Raji (cell line): Measurements from ENCODE around the gene CACNB1.

Experiments
- POLR2A ChIP-seq: IDR thresholded peaks from 2 replicates; pipeline ENCODE4 v1.6.1; 2011; ENCODE audit warnings: low read depth, low read length, control low read depth; ENCODE audit not compliant: insufficient read depth

The CACNB1 gene

GRCh38 chr17:39196808-39197291 is 619 bp downstream of the CACNB1 start:
- no peak for TF ChIP-seq POLR2A

DNA sequence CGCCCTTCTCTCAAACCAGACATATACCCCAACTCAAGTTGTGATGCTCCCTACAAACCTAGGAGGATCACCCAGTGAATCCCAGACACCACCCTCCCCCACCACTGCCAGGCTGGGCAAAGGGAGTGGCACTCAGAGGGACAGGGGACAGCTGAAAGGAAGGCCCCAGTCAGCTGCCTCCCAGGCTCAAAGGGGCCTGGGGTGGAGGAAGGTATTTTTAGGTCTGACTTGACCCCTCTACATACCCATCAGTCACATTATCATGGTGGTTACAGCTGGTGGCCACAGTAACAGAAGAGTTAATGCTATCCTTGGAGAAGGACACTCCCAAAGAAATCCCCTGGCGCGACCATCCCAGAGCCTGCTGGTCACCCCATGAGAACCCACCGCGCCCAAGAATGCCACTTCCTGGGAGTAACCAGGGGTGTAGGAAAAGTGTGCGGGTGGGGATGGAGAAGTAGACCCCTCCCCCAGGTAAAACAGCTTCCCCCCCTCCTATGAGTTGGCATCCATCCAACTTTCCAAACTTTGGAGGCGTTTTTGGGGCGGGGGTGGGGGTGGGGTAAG is 1.1 kb downstream of the CACNB1 start:
- TF ChIP-seq POLR2A = no peak

DNA sequence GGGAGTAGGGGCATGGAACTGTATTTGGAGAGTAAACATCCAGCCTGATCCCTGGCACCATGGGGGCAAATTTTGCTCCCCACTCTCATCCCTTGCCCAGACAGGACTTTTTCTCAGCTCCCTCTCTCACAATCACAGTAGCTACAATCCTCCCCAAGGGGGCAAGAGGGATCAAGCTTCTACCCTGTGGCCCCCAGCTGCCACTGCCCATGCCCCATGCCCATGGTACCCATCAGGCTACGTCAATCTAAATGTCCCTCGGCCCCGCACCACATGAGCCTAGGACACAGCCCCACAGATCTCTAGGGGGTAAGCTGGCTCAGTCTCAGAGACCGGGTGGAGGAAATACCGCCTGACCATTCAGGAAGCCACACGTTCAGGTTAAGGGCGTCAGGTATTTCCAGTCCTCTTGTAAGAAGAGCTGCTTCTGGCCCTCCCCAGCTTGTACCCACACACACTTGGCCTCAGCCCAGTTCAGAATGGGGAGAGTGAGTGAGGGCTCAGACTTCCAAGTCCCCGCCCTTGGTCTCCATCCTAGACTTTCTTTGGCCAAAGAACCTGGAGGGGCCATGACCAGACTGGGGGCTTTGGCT is 1.8 kb downstream of the CACNB1 start:
- TF ChIP-seq POLR2A = no peak

DNA sequence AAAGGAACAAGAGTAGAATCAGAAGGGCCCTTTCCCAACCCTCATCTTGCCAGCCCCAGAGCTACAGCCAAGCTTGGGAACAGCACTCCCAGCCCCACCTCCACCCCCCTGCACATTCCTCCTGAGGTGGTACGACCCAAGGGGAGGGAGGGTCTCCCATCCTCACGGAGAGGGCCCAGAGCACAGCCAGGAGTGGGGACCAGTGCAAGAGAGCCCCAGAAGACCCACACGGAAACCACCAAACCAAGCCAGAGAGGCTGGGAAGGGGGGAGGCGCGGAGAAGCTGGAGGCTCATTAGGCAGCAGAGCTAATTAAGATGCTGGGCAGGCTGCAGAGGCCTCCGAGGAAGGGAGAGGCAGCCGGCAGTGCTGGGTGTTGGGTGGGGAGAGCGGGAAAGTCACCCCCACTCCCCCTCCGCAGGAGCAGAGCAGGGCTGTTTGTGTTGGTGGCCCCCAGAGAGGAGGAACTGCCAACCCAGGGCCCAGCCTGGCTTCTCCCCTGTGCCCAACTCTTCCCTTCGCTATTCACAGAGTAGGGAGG is 2.4 kb downstream of the CACNB1 start:
- TF ChIP-seq POLR2A = no peak

GRCh38 chr17:39194089-39194984 is 3.1 kb downstream of the CACNB1 start:
- no peak for TF ChIP-seq POLR2A

- TF ChIP-seq POLR2A = no peak
Measured at GRCh38 chr17:39193346-39193745, 4.1 kb downstream of the CACNB1 start.

DNA sequence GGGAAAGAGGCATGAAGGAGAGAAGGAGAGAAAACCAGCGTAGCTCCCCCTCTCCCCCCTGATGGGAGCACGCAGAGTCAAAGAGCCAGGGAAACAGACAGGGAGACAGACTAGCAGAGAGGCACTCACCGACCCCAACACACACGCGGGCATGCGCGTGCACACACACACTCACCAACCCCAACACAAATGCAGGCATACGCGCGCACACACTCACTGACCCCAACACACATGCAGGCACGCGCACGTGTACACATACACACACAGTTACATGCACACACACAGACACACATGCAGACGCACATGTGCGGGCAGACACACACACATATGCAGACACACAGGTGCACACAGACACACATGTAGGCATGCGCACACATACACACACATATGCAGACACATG is 4.6 kb downstream of the CACNB1 start:
- no peak for TF ChIP-seq POLR2A

DNA sequence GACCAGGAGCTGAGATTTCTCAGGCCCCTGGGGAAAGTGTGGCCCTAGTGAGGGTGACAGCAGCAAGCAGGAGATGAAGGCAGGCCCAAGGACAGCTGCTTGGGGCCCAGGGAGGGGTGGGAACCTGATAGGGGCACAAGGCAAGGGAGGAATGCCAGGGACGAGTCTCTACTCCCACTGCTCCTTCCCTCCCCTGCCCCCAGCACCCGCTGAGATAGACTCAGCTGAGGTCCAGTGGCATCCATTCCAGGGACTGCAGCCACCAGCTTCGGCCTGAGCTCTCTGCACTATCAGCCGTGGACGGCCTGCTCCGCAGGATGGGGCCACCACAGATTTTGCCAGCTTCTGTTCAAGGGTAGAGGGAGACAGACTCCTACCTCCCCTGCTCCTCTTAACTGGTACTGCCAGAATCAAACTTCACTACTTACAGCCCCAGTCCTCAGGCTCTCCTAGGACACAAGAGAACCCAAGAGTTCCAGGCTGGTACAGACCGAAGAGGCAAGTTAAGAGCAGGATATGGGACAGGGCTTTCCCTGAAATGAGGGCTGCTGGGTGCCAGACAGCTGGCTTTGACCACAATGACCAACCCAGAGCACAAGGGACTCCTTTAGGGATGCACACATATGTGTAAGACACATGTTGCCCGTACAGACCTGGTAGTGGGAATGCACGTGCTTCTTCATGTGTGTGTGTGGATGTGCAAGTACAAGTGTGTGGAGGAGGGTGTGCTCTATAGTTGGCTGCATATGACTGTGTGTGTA is 5.5 kb downstream of the CACNB1 start:
- no peak for TF ChIP-seq POLR2A

- TF ChIP-seq POLR2A = no peak
Measured at GRCh38 chr17:39187152-39187830, 10.2 kb downstream of the CACNB1 start.

- no peak for TF ChIP-seq POLR2A
Measured at GRCh38 chr17:39186481-39187002, 10.9 kb downstream of the CACNB1 start.

DNA sequence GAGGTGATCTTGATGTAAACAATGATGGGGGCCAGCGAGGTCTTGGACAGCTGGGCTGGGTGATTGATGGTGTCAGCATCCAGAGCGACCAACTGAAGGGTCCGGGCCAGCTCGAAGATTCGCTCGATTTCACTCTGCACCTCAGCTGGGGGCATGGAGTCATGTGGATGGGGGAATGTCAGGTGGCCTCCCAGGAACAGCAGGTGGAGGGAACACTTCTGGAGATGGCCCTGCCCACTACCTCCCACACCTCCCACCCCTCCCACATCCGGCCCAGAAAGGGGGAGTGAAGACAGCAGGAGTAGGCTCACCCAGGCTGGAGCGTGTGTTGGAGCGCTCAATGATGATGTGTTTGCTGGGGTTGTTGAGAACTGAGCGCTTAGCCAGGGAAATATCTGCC is 13.7 kb downstream of the CACNB1 start:
- no peak for TF ChIP-seq POLR2A

- no peak for TF ChIP-seq POLR2A
Measured at GRCh38 chr17:39183045-39183444, 14.4 kb downstream of the CACNB1 start.

DNA sequence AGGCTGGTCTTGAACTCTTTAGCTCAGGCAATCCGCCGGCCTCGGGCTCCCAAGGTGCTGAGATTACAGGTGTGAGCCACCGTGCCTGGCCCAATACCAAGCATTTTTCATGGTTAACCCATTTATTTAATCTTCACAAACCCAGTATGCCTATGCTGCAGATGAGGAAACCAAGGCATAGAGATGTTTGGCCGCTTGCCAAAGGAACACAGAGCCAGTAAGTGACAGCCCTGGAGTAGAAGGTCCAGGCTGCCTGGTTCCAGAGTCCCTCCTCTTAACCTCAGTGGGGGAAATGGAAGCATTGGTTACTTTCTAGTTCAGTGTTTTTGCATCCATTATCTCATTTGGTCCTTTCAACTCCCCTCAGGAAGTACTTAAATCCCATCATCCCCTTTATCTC is 16.2 kb downstream of the CACNB1 start:
- no peak for TF ChIP-seq POLR2A

- no peak for TF ChIP-seq POLR2A
Measured at GRCh38 chr17:39178536-39178935, 18.9 kb downstream of the CACNB1 start.

DNA sequence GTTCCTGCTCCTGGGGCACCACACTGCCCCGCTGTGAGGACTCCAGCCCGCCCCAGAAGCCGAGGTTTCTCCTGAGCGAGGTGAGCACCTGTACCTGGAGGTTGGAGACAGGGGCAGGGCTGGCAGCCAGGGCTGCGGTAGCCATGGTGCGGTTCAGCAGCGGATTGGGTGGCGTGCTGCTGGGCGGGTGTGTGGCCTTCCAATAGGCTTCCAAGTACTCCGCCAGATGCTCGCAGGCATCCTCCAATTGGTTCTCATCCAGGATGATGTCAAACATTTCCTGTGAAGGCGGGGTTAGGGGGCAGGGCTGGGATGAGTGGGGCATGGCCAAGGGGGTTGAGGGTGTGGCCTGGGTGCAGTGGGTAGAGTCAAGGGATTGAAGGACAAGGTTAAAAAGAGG is 20.2 kb downstream of the CACNB1 start:
- TF ChIP-seq POLR2A = no peak

- no peak for TF ChIP-seq POLR2A
Measured at GRCh38 chr17:39175695-39176093, 21.8 kb downstream of the CACNB1 start.
